ENCODE results near the gene SLC4A5. TPM values are rescaled to one million over a fixed set of nuclear protein-coding genes. Genes with fewer than 3 reads are reported as not detected.

The SLC4A5 gene
- total RNA-seq, 4 donors from 2014 or later, result 18.3 to 94.5 (median 59.8) TPM

GRCh38 chr2:74242354-74243071 is 100.7 kb downstream of the SLC4A5 start:
- Histone ChIP-seq H3K36me3 (peaks cover 0 to 2% of the 10 kb centered on the region in 2 donors), H3K9me3 (no peaks in the 10 kb centered on the region), H3K4me3 (replicated peaks in 1 of 3) (no peak overlapping the region), H3K27me3 (no peaks in the 10 kb centered on the region), H3K4me1 (no peaks in the 10 kb centered on the region), H3K27ac (no peak overlapping the region)
- WGBS, 2 donors, result 91 to 94% methylated on average over 7 of the region's 7 CpGs
- intact Hi-C loops (cut with DNase I), result no loop called here
- TF ChIP-seq CTCF (IDR thresholded peaks at IDR 0.05) (no peak), POLR2A (IDR thresholded peaks at IDR 0.05) (no peak)
- DNase-seq, result no peak

GRCh38 chr2:74239346-74239745 is 103.9 kb downstream of the SLC4A5 start:
- TF ChIP-seq CTCF (IDR thresholded peaks at IDR 0.05), result no peak
- no peak for TF ChIP-seq POLR2A (IDR thresholded peaks at IDR 0.05)
- Histone ChIP-seq H3K27me3 (no peaks in the 10 kb centered on the region), H3K27ac (no peak overlapping the region), H3K36me3 (peaks cover 0 to 4% of the 10 kb centered on the region in 2 donors), H3K9me3 (no peaks in the 10 kb centered on the region), H3K4me3 (replicated peaks in 1 of 3) (no peak overlapping the region), H3K4me1 (no peaks in the 10 kb centered on the region)
- DNase-seq, result no peak
- WGBS, 2 donors, result 83 to 87% methylated on average over 7 of the region's 7 CpGs
- intact Hi-C loops (cut with DNase I), result no loop called here

GRCh38 chr2:74238879-74239278 is 104.3 kb downstream of the SLC4A5 start:
- no peak for TF ChIP-seq CTCF (IDR thresholded peaks at IDR 0.05)
- TF ChIP-seq POLR2A (IDR thresholded peaks at IDR 0.05), result no peak
- H3K27me3 ChIP-seq, result no peaks in the 10 kb centered on the region
- no peak overlapping the region for H3K27ac ChIP-seq
- H3K9me3 ChIP-seq, result no peaks in the 10 kb centered on the region
- no peak overlapping the region for H3K4me3 ChIP-seq (replicated peaks in 1 of 3)
- H3K4me1 ChIP-seq, result no peaks in the 10 kb centered on the region
- DNase-seq, result no peak
- peaks cover 0 to 4% of the 10 kb centered on the region in 2 donors for H3K36me3 ChIP-seq
- intact Hi-C loops (cut with DNase I), result no loop called here
- 91 to 93% methylated on average over 2 of the region's 2 CpGs for WGBS, 2 donors

GRCh38 chr2:74235041-74235440 is 108.2 kb downstream of the SLC4A5 start:
- WGBS, 2 donors, result 96 to 98% methylated on average over 5 of the region's 5 CpGs
- no peak overlapping the region for H3K27ac ChIP-seq

More at GRCh38 chr2:74235041-74235440, 108.2 kb downstream of the SLC4A5 start:
- Histone ChIP-seq H3K4me1 (no peaks in the 10 kb centered on the region), H3K36me3 (peaks cover 0 to 4% of the 10 kb centered on the region in 2 donors), H3K27me3 (no peaks in the 10 kb centered on the region), H3K9me3 (no peaks in the 10 kb centered on the region), H3K4me3 (replicated peaks in 1 of 3) (no peak overlapping the region)
- TF ChIP-seq POLR2A (IDR thresholded peaks at IDR 0.05), result no peak
- TF ChIP-seq CTCF (IDR thresholded peaks at IDR 0.05), result no peak
- no peak for DNase-seq
- intact Hi-C loops (cut with DNase I), result no loop called here

All from thyroid gland (tissue), 4 donors.